ENCODE results near the gene TMUB2. TPM values are rescaled to one million over a fixed set of nuclear protein-coding genes. Genes with fewer than 3 reads are reported as not detected.

TMUB2 gene
- total RNA-seq, 1 donor from 2014 or later = 33.5 TPM

DNA sequence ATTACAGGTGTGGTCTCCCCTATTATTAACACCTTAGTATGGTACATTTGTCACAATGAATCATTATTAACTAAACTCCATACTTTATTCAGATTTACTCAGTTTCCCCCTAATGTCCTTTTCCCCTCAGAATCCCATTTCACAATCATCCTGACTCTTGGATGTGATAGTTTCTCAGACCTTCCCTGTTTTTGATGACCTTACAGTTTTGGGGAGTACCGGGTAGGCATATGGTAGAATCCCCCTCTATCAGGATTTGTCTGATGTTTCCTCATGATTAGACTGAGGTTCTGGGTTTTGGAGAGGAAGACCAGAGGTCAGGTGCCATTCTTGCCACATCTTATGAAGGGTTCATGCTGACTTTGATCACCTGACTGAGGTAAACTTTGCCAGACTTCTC is 22.3 kb upstream of the TMUB2 start:
- no peak overlapping the region for H3K4me3 Mint-ChIP-seq
- DNase-seq (ENCODE audit: low read depth, low spot score) = no peak
- no peaks in the 10 kb centered on the region for H3K27me3 Mint-ChIP-seq (ENCODE audit: low read depth)
- peak overlapping the region; percentile 4 for H3K27ac Mint-ChIP-seq (ENCODE audit: unreplicated experiment)
- H3K4me1 Mint-ChIP-seq = peaks cover 11% of the 10 kb centered on the region
- no peaks in the 10 kb centered on the region for H3K9me3 Mint-ChIP-seq
- peaks cover 3% of the 10 kb centered on the region for H3K36me3 Mint-ChIP-seq (ENCODE audit: low read depth)
- TF ChIP-seq, protein P1, sequence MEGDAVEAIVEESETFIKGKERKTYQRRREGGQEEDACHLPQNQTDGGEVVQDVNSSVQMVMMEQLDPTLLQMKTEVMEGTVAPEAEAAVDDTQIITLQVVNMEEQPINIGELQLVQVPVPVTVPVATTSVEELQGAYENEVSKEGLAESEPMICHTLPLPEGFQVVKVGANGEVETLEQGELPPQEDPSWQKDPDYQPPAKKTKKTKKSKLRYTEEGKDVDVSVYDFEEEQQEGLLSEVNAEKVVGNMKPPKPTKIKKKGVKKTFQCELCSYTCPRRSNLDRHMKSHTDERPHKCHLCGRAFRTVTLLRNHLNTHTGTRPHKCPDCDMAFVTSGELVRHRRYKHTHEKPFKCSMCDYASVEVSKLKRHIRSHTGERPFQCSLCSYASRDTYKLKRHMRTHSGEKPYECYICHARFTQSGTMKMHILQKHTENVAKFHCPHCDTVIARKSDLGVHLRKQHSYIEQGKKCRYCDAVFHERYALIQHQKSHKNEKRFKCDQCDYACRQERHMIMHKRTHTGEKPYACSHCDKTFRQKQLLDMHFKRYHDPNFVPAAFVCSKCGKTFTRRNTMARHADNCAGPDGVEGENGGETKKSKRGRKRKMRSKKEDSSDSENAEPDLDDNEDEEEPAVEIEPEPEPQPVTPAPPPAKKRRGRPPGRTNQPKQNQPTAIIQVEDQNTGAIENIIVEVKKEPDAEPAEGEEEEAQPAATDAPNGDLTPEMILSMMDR (conservative IDR thresholded peaks at IDR 0.05) = no peak

- no peaks in the 10 kb centered on the region for H3K9me3 Mint-ChIP-seq
- no peak overlapping the region for H3K27ac Mint-ChIP-seq (ENCODE audit: unreplicated experiment)
- H3K27me3 Mint-ChIP-seq (ENCODE audit: low read depth) = no peaks in the 10 kb centered on the region
- H3K4me1 Mint-ChIP-seq = peaks cover 23% of the 10 kb centered on the region
- H3K4me3 Mint-ChIP-seq = no peak overlapping the region
- TF ChIP-seq, protein P1 (conservative IDR thresholded peaks at IDR 0.05) = no peak
- peaks cover 3% of the 10 kb centered on the region for H3K36me3 Mint-ChIP-seq (ENCODE audit: low read depth)
- DNase-seq (ENCODE audit: low read depth, low spot score) = no peak
Measured at GRCh38 chr17:44167181-44167861, 19.5 kb upstream of the TMUB2 start.

DNA sequence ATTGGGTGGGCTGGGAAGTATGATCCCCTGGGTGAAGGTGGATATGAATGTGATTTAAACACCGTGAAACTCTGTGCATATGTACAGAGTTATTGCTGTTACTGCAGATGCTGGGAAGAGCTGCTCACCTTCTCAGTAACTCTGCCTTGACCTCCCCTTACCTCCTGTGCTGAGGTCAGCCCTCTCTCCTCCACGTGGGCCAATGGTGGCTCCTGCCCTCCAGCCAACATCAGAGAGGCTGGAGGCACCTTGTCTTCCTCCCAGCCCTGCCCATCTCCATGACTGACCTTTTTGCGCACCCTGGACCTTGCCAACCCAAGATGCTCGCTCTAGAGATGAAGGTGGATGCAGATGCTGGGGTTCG is 16.7 kb upstream of the TMUB2 start:
- H3K27ac Mint-ChIP-seq (ENCODE audit: unreplicated experiment) = no peak overlapping the region
- H3K27me3 Mint-ChIP-seq (ENCODE audit: low read depth) = no peaks in the 10 kb centered on the region
- H3K4me3 Mint-ChIP-seq = peak overlapping the region; percentile 38
- TF ChIP-seq, protein P1 (conservative IDR thresholded peaks at IDR 0.05) = no peak
- no peak for DNase-seq (ENCODE audit: low read depth, low spot score)
- no peaks in the 10 kb centered on the region for H3K36me3 Mint-ChIP-seq (ENCODE audit: low read depth)
- H3K4me1 Mint-ChIP-seq = peaks cover 23% of the 10 kb centered on the region
- H3K9me3 Mint-ChIP-seq = no peaks in the 10 kb centered on the region

- H3K9me3 Mint-ChIP-seq = no peaks in the 10 kb centered on the region
- H3K4me1 Mint-ChIP-seq = peaks cover 23% of the 10 kb centered on the region
- no peaks in the 10 kb centered on the region for H3K27me3 Mint-ChIP-seq (ENCODE audit: low read depth)
- TF ChIP-seq, protein P1 (conservative IDR thresholded peaks at IDR 0.05) = no peak
- peaks cover 2% of the 10 kb centered on the region for H3K36me3 Mint-ChIP-seq (ENCODE audit: low read depth)
- no peak within 1 kb of the TSS for H3K27ac Mint-ChIP-seq (ENCODE audit: unreplicated experiment)
- H3K4me3 Mint-ChIP-seq = peak within 1 kb of the TSS; percentile 38
- DNase-seq (ENCODE audit: low read depth, low spot score) = no peak
Measured at GRCh38 chr17:44170499-44171201, 16.1 kb upstream of the TMUB2 start, which contains the start of gene ASB16. TSS of gene ASB16 (plus strand) at chr17:44170704. CDS start at chr17:44170790, 86 bp downstream.

DNA sequence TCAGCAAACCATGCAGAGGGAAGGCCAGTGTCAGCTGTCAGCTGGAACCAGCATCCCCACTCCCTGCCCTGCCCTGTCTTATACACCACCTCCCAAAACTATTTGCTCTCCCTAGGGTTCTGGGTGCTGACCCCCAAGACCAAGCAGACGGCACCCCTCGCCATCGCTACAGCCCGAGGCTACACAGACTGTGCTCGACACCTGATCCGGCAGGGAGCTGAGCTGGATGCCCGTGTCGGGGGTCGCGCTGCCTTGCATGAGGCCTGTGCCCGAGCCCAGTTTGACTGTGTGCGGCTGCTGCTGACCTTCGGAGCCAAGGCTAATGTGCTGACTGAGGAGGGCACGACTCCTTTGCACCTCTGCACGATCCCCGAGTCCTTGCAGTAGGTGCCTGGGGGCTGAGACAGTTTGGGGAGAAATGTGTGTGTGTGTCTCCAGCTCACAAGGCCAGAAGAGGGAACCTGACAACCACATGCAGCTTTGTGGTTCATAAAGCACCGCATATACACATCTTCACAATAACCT is 14.8 kb upstream of the TMUB2 start:
- no peaks in the 10 kb centered on the region for H3K9me3 Mint-ChIP-seq
- H3K4me3 Mint-ChIP-seq = peak overlapping the region; percentile 34
- no peak for DNase-seq (ENCODE audit: low read depth, low spot score)
- peaks cover 6% of the 10 kb centered on the region for H3K36me3 Mint-ChIP-seq (ENCODE audit: low read depth)
- TF ChIP-seq, protein P1 (conservative IDR thresholded peaks at IDR 0.05) = no peak
- H3K4me1 Mint-ChIP-seq = peaks cover 23% of the 10 kb centered on the region
- no peak overlapping the region for H3K27ac Mint-ChIP-seq (ENCODE audit: unreplicated experiment)
- no peaks in the 10 kb centered on the region for H3K27me3 Mint-ChIP-seq (ENCODE audit: low read depth)

Measured in neural crest cell (in vitro differentiated cells).